ENCODE measurements around the gene TMTC2.

TMTC2 gene

DNA sequence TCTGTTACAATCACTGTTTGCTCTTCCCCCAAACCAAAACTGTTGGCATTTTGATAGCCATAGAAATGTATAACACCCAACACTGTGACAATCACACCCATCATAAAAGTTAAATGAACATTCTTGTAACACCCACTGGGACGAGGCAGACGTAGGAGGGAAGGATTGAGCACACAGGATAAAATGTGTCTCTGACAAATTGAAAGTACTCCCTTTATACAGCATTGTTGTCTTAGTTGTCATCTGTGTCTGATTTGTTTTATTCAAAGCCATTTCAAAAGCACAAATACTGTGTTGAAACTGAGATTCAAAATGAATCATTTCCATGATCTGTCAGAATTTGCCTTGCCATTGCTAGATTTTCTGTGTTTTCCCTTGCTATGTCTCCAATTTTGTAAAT, 436.3 kb downstream of the TMTC2 start:
- Histone ChIP-seq H3K9me3 (ENCODE audit: control insufficient read depth, insufficient read depth, low read depth, low read length) (no peaks in the 10 kb centered on the region), H3K27ac (ENCODE audit: extremely low read depth, low read depth, low read length) (no peak overlapping the region), H3K4me3 (ENCODE audit: low read depth, low read length) (no peak overlapping the region), H3K4me1 (ENCODE audit: control insufficient read depth, insufficient read depth, low read length) (no peaks in the 10 kb centered on the region), H3K36me3 (ENCODE audit: control insufficient read depth in 2 of 2, insufficient read depth in 1 of 2, low read length in 2 of 2) (no peaks in the 10 kb centered on the region)
- TF ChIP-seq ZBTB7A (tag by site-specific recombination; IDR thresholded peaks at IDR 0.05; ENCODE audit: low read depth) (no peak), ZSCAN16 (tag by site-specific recombination; IDR thresholded peaks at IDR 0.05) (no peak), KLF16 (tag by site-specific recombination; IDR thresholded peaks at IDR 0.05) (no peak)
- CTCF ChIA-PET = no interaction called here
- POLR2A ChIA-PET = no interaction called here

DNA sequence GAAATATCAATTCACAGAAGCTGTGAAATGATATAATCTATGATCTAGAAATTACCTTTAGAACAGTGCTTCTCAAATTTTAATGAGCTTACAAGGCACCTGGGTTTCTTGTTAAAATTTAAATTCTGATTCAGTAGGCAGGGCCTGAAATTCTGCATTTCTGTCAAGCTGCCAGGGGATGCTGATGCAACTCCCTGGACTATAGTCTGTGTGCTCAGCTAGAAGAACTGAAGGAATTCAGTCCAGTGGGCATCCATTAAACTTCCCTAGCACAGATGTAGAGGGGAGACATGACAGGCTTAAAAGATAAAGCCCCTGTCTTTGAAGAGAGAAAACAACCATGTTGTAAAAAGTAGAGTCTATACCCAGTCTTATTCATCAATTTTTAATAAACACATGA, 441.8 kb downstream of the TMTC2 start:
- ChIA-PET POLR2A (no interaction called here), CTCF (no interaction called here)
- Histone ChIP-seq H3K4me3 (ENCODE audit: low read depth, low read length) (no peak overlapping the region), H3K9me3 (ENCODE audit: control insufficient read depth, insufficient read depth, low read depth, low read length) (no peaks in the 10 kb centered on the region), H3K36me3 (ENCODE audit: control insufficient read depth in 2 of 2, insufficient read depth in 1 of 2, low read length in 2 of 2) (no peaks in the 10 kb centered on the region), H3K27ac (ENCODE audit: extremely low read depth, low read depth, low read length) (no peak overlapping the region), H3K4me1 (ENCODE audit: control insufficient read depth, insufficient read depth, low read length) (no peaks in the 10 kb centered on the region)
- TF ChIP-seq, protein P1, sequence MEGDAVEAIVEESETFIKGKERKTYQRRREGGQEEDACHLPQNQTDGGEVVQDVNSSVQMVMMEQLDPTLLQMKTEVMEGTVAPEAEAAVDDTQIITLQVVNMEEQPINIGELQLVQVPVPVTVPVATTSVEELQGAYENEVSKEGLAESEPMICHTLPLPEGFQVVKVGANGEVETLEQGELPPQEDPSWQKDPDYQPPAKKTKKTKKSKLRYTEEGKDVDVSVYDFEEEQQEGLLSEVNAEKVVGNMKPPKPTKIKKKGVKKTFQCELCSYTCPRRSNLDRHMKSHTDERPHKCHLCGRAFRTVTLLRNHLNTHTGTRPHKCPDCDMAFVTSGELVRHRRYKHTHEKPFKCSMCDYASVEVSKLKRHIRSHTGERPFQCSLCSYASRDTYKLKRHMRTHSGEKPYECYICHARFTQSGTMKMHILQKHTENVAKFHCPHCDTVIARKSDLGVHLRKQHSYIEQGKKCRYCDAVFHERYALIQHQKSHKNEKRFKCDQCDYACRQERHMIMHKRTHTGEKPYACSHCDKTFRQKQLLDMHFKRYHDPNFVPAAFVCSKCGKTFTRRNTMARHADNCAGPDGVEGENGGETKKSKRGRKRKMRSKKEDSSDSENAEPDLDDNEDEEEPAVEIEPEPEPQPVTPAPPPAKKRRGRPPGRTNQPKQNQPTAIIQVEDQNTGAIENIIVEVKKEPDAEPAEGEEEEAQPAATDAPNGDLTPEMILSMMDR (tag by site-specific recombination; IDR thresholded peaks at IDR 0.05) = no peak
- TF ChIP-seq, protein P2, sequence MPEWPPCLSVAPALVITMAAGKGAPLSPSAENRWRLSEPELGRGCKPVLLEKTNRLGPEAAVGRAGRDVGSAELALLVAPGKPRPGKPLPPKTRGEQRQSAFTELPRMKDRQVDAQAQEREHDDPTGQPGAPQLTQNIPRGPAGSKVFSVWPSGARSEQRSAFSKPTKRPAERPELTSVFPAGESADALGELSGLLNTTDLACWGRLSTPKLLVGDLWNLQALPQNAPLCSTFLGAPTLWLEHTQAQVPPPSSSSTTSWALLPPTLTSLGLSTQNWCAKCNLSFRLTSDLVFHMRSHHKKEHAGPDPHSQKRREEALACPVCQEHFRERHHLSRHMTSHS (tag by site-specific recombination; IDR thresholded peaks at IDR 0.05) = no peak

DNA sequence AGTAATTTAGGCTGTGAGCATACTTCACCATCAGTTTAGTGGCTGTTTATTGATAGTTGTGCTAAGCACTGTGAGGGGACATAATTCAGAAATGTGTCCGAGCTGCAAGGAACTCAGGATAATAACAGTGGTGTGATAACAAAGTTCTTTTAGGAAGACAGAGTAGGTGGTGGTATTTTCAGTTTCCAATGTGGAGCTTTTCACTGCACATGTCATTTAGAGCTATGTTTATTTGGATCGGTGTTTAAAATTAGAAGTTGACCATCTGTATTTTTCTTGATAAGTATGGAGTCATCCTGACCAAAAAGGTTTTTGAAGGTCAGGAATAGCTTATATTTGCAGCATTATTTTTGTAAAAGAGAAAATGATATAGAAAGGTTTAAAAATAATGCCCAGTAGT, 443.5 kb downstream of the TMTC2 start:
- Histone ChIP-seq H3K9me3 (ENCODE audit: control insufficient read depth, insufficient read depth, low read depth, low read length) (no peaks in the 10 kb centered on the region), H3K36me3 (ENCODE audit: control insufficient read depth in 2 of 2, insufficient read depth in 1 of 2, low read length in 2 of 2) (no peaks in the 10 kb centered on the region), H3K4me3 (ENCODE audit: low read depth, low read length) (no peak overlapping the region), H3K27ac (ENCODE audit: extremely low read depth, low read depth, low read length) (no peak overlapping the region), H3K4me1 (ENCODE audit: control insufficient read depth, insufficient read depth, low read length) (no peaks in the 10 kb centered on the region)
- TF ChIP-seq ZNF132 (tag by site-specific recombination; IDR thresholded peaks at IDR 0.05; ENCODE audit: borderline replicate concordance) = no peak
- no peak for TF ChIP-seq ZNF624 (tag by site-specific recombination; IDR thresholded peaks at IDR 0.05)
- TF ChIP-seq ZNF529 (tag by site-specific recombination; IDR thresholded peaks at IDR 0.05; ENCODE audit: insufficient replicate concordance) = no peak
- TF ChIP-seq SALL2 (tag by site-specific recombination; IDR thresholded peaks at IDR 0.05; ENCODE audit: borderline replicate concordance) = no peak
- TF ChIP-seq ZNF768 (tag by site-specific recombination; IDR thresholded peaks at IDR 0.05) = no peak
- no peak for TF ChIP-seq ZNF350 (tag by site-specific recombination; IDR thresholded peaks at IDR 0.05)
- no peak for TF ChIP-seq ZNF133 (tag by site-specific recombination; IDR thresholded peaks at IDR 0.05)
- TF ChIP-seq, protein P3, sequence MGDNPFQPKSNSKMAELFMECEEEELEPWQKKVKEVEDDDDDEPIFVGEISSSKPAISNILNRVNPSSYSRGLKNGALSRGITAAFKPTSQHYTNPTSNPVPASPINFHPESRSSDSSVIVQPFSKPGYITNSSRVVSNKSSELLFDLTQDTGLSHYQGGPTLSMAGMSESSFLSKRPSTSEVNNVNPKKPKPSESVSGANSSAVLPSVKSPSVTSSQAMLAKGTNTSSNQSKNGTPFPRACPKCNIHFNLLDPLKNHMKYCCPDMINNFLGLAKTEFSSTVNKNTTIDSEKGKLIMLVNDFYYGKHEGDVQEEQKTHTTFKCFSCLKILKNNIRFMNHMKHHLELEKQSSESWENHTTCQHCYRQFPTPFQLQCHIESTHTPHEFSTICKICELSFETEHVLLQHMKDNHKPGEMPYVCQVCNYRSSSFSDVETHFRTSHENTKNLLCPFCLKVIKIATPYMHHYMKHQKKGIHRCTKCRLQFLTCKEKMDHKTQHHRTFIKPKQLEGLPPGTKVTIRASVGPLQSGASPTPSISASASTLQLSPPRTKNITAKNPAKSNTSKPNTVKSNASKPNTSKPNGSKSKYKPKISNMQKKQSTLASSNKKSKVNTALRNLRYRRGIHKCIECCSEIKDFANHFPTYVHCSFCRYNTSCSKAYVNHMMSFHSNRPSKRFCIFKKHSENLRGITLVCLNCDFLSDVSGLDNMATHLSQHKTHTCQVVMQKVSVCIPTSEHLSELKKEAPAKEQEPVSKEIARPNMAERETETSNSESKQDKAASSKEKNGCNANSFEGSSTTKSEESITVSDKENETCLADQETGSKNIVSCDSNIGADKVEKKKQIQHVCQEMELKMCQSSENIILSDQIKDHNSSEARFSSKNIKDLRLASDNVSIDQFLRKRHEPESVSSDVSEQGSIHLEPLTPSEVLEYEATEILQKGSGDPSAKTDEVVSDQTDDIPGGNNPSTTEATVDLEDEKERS (tag by site-specific recombination; IDR thresholded peaks at IDR 0.05) = no peak
- TF ChIP-seq, protein P4, sequence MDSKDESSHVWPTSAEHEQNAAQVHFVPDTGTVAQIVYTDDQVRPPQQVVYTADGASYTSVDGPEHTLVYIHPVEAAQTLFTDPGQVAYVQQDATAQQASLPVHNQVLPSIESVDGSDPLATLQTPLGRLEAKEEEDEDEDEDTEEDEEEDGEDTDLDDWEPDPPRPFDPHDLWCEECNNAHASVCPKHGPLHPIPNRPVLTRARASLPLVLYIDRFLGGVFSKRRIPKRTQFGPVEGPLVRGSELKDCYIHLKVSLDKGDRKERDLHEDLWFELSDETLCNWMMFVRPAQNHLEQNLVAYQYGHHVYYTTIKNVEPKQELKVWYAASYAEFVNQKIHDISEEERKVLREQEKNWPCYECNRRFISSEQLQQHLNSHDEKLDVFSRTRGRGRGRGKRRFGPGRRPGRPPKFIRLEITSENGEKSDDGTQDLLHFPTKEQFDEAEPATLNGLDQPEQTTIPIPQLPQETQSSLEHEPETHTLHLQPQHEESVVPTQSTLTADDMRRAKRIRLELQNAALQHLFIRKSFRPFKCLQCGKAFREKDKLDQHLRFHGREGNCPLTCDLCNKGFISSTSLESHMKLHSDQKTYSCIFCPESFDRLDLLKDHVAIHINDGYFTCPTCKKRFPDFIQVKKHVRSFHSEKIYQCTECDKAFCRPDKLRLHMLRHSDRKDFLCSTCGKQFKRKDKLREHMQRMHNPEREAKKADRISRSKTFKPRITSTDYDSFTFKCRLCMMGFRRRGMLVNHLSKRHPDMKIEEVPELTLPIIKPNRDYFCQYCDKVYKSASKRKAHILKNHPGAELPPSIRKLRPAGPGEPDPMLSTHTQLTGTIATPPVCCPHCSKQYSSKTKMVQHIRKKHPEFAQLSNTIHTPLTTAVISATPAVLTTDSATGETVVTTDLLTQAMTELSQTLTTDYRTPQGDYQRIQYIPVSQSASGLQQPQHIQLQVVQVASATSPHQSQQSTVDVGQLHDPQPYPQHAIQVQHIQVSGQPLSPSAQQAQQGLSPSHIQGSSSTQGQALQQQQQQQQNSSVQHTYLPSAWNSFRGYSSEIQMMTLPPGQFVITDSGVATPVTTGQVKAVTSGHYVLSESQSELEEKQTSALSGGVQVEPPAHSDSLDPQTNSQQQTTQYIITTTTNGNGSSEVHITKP (tag by site-specific recombination; IDR thresholded peaks at IDR 0.05) = no peak
- TF ChIP-seq ZNF830 (tag by site-specific recombination; IDR thresholded peaks at IDR 0.05; ENCODE audit: low read depth) = no peak
- no peak for TF ChIP-seq ZNF274 (IDR thresholded peaks at IDR 0.05; ENCODE audit: low read length)
- no peak for TF ChIP-seq ZNF274 (tag by site-specific recombination; IDR thresholded peaks at IDR 0.05; ENCODE audit: borderline replicate concordance)
- TF ChIP-seq ZNF660 (tag by site-specific recombination; IDR thresholded peaks at IDR 0.05) = no peak
- TF ChIP-seq ZSCAN23 (tag by site-specific recombination; IDR thresholded peaks at IDR 0.05) = no peak
- no peak for TF ChIP-seq ZNF558 (tag by site-specific recombination; IDR thresholded peaks at IDR 0.05)
- CTCF ChIA-PET = no interaction called here
- POLR2A ChIA-PET = no interaction called here
